ENCODE results near the gene EXOSC6.
"Not testable (repeated sequence)": the region's sequence is repeated elsewhere in the genome, so short reads cannot be mapped to it uniquely, and the experiment has no call there.

EXOSC6 gene

DNA sequence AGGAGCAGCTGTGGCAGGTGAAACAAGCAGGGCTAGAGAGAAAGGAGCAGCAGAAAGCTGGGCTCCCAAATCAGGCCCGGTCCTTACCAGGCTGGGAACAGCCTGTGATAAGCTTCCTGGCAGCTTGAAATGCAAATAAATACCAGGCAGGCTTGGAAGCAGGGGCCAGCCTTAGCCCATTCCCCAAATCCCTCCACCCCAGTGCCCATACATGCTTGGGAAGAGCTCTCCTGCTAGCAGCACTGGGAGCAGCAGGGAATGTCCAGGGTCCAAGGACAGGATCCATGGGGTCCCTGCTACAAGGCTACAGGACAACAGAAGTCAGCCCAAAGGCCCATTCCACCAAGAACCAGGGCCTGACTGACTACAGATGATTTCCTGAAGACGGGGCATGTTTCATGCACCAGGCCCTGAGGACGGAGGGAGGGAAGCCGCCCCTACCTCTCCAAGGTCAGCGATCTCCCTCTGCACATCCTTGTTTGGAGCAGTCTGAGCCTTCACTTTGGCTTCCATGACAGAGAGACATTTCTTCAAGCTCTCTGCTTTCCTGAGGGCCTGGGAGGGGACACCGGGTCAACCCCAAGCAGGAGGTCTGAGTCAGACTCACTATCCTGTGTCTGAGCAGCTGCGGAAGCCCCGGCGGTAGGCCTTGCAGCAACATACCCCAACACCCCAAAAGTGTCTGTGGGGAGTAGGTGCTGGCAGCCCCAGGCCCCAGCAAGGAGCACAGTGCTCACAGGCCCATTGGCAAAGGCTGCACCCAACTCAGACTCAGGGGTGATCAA is 2.6 kb upstream of the EXOSC6 start:
- FAIRE-seq = no peak

DNA sequence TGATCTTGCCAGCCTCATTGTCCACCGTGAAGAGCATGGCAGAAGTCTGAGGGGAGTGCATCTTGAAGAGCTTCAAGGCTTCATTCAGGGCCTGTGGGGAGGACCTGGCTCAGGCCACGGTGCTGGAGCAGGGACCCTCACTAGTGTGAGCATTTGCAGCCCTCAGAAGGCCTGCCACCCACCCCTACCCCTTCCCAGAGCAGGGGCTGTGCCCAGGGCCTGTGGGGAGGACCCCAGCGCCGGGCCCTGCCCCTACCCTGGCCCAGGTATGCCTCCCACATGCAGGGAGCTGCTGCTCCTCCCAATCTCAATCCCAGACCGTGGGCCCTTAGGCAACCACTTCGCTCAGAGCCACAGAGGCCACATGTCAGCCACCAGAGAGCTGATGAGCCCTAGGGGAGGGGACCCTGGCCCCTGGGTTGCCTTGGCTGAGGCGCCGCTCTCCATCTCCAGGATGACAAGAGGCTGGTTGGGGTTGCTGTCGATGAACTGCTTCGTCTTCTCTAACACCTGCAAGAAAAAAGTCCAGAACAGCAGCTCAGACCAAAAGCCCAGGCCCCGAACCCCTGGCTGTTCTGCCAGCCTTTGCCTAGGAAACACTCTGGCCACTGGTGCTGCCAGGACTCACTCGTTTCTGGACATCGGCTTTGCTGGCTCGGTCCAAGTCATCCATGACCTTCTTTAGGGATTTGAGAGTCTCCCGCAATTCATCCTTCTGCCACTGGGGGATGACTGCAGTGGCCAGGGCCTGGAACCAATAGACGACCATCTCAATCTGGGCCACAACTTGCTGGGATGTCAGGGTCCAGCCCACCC is 1.8 kb upstream of the EXOSC6 start:
- FAIRE-seq = no peak

DNA sequence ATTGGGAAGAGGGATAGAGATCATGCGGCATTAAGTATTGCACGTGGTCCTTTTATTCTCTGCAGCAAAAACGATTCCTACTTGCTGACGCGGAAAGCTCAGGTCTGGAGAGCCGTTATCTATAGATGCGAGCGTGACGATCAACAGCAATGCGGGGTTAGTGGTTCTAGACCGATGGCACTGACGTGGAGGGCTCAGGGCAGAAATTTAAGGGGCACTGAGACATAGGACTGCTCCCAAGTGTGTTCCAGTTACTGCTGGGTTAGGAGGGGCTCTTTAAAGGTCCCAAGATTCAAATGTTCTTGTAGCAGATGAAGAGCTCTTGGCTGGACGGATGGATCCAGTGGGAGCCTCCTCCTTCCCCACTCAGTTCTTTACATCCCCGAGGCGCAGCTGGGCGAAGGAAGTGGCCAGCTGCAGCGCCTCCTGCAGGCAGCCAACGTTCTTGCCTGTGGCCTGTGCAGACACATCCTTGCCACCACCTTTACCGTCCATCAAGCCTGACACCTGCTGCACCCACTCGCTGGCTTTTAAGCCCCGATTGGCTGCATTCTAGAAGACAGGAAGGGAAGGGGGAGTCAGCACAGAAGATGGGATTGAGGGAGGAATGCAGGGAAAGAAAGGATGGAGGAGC is 732 bp upstream of the EXOSC6 start:
- no peak for FAIRE-seq

DNA sequence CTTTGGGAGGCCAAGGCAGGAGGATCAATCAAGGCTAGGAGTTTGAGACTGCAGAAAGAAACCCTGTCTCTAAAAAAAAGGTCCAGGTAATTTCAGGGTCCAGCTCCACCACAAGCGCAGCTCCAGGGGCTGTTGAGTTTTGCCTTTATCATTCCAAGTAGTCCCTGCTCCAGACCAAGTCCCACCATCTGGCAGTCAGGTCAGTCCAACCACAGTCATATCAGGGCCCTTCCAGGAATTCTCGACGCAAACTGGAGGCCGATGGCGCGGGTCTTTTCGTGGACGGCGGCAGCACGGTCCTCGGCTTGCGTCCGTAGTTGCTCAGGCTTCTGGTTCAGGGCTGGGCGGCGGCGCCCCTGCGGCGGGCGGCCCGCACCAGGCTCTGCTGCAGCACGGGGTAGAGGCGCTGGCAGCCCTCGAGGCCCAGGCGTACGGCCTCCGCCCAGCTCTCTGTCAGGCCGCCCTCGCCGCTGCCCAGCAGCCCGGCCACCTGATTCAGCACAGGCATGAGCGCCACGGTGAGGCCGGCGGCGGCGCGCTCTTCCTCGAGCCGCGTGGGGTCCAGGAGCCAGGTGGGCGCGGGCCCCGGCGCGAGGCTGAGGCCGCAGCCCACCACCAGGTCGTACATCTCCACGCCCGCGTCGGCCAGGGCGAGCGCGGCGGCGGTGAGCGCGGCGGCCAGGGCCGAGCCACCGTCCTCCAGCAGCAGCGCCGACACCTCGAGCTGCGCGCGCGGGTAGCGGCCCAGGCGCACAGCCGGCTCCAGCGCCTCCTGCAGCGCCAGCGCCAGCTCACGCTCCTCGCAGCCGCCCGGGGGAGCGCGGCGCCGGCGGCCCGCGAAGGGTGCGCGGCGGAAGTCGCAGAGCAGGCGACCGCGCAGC is 752 bp downstream of the EXOSC6 start:
- no peak for FAIRE-seq

DNA sequence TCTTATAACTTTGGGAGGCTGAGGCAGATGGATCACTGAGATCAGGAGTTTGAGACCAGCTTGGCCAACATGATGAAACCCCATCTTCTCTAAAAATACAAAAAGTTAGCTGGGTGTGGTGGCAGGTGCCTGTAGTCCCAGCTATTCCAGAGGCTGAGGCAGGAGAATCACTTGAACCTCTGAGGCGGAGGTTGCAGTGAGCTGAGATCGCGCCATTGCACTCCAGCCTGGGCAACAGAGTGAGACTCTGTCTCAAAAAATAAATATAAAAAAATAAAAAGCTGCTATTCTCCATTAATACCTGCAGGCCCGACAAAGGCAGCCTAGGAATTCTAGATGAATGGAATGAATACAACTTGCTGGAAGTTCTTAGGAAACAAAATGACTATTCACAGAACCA is 2.0 kb downstream of the EXOSC6 start:
- not testable (repeated sequence) for FAIRE-seq

DNA sequence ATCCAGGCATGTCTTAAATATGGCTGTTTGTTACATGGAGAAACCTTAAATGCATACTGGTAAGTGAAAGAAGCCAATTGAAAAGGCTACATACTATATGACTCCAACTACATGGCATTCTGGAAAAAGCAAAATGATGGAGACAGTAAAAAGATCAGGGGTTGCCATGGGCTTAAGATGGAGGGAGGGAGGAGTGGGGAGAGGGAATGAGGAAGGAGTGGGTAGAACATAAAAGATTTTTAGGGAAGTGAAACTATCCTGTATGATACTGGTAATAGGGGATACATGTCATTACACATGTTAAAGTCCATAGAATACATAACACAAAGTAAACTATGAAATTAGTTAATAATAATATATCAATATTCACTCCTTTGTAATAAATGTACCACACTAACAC is 13.0 kb downstream of the EXOSC6 start:
- FAIRE-seq = not testable (repeated sequence)

DNA sequence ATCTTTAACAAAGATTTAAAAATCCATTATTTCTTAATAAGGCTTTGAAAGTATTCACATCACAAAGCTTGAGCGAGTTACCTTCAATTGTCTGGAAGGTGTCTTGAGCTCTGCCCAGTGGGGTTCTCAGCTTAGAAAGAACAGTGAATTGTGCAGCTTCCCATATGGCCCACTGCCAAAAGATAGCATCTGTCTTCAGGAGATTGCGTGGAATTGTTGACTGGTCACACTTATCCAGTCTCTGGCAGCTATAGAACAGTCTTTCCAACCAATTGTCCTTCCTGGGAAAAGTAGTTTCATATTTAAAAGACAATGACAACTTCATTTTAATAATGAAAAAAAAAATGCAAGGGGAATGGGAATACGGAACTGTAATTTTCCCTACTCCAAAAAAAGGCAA is 19.9 kb downstream of the EXOSC6 start:
- FAIRE-seq = not testable (repeated sequence)

DNA sequence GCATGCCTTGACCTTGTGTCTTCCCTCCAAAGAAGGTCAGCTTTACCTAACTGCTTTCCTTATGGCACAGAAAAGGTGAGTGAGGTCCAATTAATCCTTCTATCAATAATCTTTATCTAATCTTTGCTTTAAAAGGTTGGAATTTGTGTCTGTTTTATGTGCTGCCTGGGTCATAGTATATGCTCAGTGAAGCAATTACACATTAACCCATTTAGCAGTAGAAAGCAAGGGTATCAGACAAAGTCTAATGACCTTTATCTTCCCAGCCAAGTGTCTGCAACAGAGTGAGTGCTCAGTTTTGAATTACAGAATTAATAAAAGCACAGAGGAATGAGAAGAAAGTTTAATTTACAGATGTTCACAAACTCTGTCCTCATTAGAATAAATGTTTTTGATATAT is 25.7 kb downstream of the EXOSC6 start:
- not testable (repeated sequence) for FAIRE-seq

DNA sequence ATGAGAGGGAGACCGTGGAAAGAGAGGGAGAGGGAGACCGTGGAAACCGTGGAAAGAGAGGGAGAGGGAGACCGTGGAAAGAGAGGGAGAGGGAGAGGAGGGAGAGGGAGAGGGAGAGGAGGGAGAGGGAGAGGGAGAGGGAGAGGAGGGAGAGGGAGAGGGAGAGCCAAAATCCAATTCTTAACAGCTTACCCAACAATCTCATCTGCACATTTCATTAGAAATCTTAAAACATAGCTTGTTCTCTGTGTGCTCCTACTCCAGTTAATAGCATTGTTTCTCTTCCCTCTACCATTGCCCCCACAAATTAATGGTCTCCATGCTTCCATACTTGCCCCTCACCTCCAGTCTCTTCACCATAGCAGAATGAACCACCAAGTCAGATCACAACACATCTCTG is 26.3 kb downstream of the EXOSC6 start:
- not testable (repeated sequence) for FAIRE-seq

DNA sequence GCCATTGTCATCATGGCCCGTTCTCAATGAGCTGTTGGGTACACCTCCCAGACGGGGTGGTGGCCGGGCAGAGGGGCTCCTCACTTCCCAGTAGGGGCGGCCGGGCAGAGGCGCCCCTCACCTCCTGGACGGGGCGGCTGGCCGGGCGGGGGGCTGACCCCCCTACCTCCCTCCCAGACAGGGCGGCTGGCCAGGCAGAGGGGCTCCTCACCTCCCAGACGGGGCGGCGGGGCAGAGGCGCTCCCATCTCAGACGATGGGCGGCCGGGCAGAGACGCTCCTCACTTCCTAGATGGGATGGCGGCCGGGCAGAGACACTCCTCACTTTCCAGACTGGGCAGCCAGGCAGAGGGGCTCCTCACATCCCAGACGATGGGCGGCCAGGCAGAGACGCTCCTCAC is 27.1 kb downstream of the EXOSC6 start:
- FAIRE-seq = not testable (repeated sequence)

DNA sequence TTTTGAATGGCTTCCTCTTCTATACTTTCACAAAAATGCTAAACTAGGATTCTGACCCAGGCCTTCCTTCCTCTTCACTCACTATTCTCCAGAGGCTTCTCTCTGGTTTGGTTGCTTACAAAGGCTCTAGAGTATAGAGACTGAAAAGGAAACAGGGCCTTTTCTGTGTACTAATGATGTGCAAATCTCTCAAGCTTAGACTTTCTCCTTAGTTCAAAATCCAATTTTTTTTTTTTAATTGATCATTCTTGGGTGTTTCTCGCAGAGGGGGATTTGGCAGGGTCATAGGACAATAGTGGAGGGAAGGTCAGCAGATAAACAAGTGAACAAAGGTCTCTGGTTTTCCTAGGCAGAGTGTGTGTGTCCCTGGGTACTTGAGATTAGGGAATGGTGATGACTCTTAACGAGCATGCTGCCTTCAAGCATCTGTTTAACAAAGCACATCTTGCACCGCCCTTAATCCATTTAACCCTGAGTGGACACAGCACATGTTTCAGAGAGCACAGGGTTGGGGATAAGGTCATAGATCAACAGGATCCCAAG is 27.7 kb downstream of the EXOSC6 start:
- not testable (repeated sequence) for FAIRE-seq

DNA sequence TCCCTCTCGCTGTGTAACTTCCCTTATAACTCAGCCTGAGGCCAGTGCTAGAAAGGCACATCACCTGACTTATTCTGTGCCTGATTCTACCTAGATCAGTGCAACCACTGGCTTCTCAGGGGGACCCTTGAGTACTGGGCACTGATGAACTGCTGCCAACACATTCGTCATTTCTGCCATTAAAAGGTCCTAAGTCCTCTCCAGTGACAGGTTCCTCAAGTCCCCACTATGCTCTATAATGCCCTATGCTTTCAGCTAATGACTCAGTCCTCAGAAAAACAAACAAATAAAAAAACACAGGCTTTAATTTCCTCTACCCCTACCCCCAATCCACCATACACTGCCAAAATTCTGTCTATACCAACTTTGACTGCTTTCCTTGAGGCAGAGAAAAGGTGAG is 28.5 kb downstream of the EXOSC6 start:
- FAIRE-seq = not testable (repeated sequence)

DNA sequence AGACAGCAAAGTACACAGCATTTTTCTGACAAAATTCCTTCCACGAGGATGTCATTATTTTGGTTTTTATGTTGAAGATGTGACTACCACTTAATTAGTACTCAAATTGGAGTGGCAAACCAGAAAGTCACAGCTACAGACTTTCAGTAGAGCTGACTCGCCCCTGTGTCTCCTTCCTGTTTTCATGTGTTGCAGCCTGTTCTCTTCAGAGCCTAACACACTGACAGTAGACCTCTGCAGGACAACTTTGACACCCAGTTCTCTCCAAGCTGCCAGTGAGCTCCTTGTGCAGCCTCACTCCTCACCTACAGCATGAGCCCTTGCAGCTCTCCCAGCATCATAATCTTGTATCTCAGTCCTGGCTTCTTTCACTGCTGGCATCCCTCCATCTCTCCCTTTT is 29.2 kb downstream of the EXOSC6 start:
- FAIRE-seq = not testable (repeated sequence)

DNA sequence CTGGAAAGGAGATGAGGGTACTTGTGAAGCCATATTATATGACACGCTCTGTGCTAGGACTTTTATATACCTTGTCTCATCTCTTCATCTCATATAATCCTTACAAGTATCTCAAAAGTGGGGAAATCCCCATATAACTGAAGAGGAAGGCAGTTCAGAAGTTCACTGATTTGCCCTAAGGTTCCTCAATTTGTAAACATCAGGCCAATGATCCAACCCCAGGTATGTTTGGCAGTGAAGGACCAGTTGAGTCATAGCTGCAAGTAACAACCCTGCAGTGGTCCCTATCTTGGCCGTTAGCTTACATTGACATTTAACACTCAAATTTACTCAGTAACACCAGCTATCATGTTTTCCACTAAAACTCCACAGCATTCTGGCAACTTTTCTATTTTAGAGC is 33.2 kb downstream of the EXOSC6 start:
- not testable (repeated sequence) for FAIRE-seq

DNA sequence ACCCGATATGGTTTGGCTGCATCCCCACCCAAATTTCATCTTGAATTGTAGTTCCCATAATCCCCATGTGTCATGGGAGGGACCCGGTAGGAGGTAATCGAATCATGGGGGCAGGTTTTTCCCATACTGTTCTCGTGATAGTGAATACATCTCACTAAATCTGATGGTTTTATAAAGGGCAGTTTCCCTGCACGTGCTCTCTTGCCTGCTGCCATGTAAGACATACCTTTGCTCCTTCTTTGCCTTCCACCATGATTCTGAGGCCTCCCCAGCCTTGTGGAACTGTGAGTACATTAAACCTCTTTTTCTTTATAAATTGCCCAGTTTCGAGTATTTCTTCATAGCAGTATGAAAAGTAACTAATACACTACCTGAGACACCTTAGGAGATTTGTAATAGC is 45.4 kb downstream of the EXOSC6 start:
- not testable (repeated sequence) for FAIRE-seq

DNA sequence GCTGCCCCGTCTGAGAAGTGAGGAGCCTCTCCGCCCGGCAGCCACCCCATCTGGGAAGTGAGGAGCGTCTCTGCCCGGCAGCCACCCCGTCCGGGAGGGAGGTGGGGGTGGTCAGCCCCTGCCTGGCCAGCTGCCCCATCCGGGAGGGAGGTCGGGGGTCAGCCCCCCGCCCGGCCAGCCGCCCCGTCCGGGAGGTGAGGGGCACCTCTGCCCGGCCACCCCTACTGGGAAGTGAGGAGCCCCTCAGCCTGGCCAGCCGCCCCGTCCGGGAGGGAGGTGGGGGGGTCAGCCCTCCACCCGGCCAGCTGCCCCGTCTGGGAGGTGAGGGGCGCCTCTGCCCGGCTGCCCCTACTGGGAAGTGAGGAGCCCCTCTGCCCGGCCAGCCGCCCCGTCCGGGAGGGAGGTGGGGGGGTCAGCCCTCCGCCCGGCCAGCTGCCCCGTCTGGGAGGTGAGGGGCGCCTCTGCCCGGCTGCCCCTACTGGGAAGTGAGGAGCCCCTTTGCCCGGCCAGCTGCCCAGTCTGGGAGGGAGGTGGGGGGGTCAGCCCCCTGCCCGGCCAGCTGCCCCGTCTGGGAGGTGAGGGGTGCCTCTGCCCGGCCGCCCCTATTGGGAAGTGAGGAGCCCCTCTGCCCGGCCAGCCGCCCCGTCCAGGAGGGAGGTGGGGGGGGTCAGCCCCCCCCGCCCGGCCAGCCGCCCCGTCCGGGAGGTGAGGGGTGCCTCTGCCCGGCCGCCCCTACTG is 46.9 kb downstream of the EXOSC6 start:
- not testable (repeated sequence) for FAIRE-seq

DNA sequence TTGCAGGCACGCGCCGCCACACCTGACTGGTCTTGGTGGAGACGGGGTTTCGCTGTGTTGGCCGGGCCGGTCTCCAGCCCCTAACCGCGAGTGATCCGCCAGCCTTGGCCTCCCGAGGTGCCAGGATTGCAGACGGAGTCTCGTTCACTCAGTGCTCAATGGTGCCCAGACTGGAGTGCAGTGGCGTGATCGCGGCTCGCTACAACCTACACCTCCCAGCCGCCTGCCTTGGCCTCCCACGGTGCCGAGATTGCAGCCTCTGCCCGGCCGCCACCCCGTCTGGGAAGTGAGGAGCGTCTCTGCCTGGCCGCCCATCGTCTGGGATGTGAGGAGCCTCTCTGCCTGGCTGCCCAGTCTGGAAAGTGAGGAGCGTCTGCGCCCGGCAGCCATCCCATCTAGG is 47.7 kb downstream of the EXOSC6 start:
- FAIRE-seq = not testable (repeated sequence)

DNA sequence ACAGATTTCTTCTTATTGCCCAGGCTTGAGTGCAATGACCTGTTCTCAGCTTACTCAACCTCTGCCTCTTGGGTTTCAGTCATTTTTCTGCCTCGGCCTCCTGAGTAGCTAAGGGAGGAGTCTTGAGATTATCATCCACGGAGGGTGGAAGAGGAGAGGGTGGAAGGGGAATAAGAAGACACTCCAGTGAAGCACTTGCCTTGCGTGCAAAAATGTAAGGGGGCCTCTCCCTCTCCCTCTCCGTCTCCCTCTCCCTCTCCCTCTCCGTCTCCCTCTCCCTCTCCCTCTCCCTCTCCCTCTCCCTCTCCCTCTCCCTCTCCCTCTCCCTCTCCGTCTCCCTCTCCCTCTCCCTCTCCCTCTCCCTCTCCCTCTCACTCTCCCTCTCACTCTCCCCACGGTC is 48.2 kb downstream of the EXOSC6 start:
- FAIRE-seq = not testable (repeated sequence)

DNA sequence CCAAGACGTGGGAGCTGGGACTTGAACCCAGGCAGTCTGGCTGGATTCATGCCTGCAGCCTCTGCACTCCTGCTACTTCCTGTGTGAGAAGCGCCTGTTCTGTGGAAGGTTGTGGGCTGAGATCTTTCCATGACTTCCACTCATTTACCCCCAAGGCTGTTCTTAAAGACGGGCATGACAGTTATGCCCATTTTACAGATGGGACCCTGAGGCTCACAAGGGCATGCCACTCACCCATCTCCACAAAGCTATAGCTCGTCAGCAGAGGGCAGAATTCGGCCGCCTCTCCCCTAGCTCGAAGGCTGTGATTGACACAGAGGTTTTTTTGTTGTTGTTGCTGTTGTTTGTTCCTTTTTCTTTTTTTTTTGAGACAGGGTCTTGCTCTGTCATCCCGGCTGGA is 51.7 kb downstream of the EXOSC6 start:
- FAIRE-seq = not testable (repeated sequence)

DNA sequence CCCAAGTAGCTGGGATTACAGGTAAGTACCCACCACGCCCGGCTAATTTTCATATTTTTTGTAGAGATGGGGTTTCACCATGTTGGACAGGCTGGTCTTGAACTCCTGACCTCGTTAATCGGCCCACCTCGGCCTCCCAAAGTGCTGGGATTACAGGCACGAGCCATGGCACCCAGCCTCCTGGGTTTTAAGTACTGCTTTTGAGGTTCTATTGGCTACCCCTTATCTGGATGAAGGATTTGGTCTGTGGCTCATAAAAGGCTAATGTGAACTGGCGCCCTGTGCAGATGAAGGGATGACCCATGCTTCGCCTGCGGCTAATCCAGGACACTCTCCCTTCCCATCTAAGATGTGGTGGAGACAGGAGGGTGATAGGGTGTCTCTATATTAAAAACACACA is 52.6 kb downstream of the EXOSC6 start:
- FAIRE-seq = not testable (repeated sequence)

DNA sequence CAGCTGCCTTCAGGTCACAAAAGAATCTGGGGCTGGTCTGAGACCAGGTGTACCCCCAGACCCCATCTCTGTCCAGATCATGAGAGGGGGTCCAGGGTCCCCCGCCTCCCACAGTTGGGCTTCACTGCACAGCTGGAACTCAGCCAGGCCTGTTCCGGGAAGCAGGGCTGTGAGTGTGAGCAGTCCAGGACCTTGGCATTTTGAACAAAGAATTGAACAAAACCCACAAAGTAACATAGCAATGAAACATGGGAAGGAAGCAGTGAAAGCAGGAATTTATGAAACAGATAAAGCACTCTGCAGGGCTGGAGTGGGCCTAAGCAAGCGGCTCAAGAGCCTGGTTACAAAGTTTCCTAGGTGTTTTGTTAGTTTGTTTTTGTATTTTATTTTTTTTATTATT is 53.1 kb downstream of the EXOSC6 start:
- FAIRE-seq = not testable (repeated sequence)

DNA sequence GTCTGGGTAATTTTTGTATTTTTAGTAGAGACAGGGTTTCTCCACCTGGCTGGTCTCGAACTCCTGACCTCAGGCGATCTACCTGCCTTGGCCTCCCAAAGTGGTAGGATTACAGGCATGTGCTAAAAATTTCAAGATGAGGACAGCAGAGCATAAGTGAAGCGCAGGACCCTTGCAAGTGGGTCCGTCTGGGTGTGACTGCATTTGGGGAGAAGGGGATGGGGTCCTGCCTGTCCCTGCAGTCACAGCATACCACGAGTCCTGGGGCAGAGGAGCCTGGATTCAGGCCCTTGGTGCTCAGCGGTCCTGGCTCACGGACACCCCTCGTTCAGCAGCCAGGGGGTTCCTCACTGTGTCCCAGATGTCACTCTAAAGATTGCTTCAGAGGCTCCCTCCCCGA is 53.5 kb downstream of the EXOSC6 start:
- FAIRE-seq = not testable (repeated sequence)

All from TTC549 (cell line).